ENCODE results near the gene CTNNA2.

Gene CTNNA2

GRCh38 chr2:79952616-79953015 is 439.8 kb downstream of the CTNNA2 start:
- no peak overlapping the region for H3K27ac ChIP-seq
- TF ChIP-seq ZFX (IDR thresholded peaks at IDR 0.05; ENCODE audit: borderline replicate concordance) (no peak), CTCF (IDR thresholded peaks at IDR 0.05) (no peak)

GRCh38 chr2:79960035-79960434 is 447.2 kb downstream of the CTNNA2 start:
- H3K27ac ChIP-seq = no peak overlapping the region

GRCh38 chr2:79960519-79960918 is 447.7 kb downstream of the CTNNA2 start:
- TF ChIP-seq ZFX (IDR thresholded peaks at IDR 0.05; ENCODE audit: borderline replicate concordance) (no peak), CTCF (IDR thresholded peaks at IDR 0.05) (no peak)
- H3K27ac ChIP-seq = no peak overlapping the region

More at GRCh38 chr2:79960035-79960434, 447.2 kb downstream of the CTNNA2 start:
- TF ChIP-seq CTCF (IDR thresholded peaks at IDR 0.05) = no peak
- TF ChIP-seq ZFX (IDR thresholded peaks at IDR 0.05; ENCODE audit: borderline replicate concordance) = no peak

- TF ChIP-seq CTCF (IDR thresholded peaks at IDR 0.05) = no peak
- TF ChIP-seq ZFX (IDR thresholded peaks at IDR 0.05; ENCODE audit: borderline replicate concordance) = no peak
Observed at GRCh38 chr2:79964966-79965365, 452.1 kb downstream of the CTNNA2 start.

GRCh38 chr2:79966369-79966768 is 453.5 kb downstream of the CTNNA2 start:
- TF ChIP-seq CTCF (IDR thresholded peaks at IDR 0.05) (no peak), ZFX (IDR thresholded peaks at IDR 0.05; ENCODE audit: borderline replicate concordance) (no peak)
- no peak overlapping the region for H3K27ac ChIP-seq

More at GRCh38 chr2:79964966-79965365, 452.1 kb downstream of the CTNNA2 start:
- no peak overlapping the region for H3K27ac ChIP-seq

GRCh38 chr2:79966882-79967281 is 454.0 kb downstream of the CTNNA2 start:
- TF ChIP-seq ZFX (IDR thresholded peaks at IDR 0.05; ENCODE audit: borderline replicate concordance) (no peak), CTCF (IDR thresholded peaks at IDR 0.05) (no peak)

GRCh38 chr2:79971807-79972206 is 459.0 kb downstream of the CTNNA2 start:
- no peak for TF ChIP-seq ZFX (IDR thresholded peaks at IDR 0.05; ENCODE audit: borderline replicate concordance)
- no peak for TF ChIP-seq CTCF (IDR thresholded peaks at IDR 0.05)
- no peak overlapping the region for H3K27ac ChIP-seq

More at GRCh38 chr2:79966882-79967281, 454.0 kb downstream of the CTNNA2 start:
- H3K27ac ChIP-seq = no peak overlapping the region

All from 22Rv1 (cell line).